ENCODE results near the gene RSKR.
"Not testable (repeated sequence)": the region's sequence is repeated elsewhere in the genome, so short reads cannot be mapped to it uniquely, and the experiment has no call there.

Gene RSKR

DNA sequence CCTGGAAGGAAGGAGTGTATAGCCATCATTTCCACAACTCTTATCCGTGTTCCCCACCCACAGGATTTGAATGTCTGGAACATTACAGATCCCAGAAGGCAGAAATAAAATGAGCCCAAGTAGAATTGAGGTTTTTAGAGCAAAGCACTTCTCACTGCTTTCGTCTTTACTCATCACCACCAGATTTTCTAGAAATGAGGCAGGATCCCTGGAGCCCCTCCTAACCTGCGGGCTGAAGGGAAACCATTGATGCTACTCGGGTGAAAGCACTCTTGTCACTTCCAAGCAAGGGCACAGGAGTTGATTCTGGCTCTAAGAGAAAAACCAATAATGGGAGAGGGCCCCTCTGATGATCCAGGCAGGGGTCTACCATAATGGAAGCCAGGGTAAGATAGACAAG lies 34.5 kb downstream of the RSKR start:
- DNase-seq (ENCODE audit: low read depth in 2 of 3, low spot score in 2 of 3), result no peak

DNA sequence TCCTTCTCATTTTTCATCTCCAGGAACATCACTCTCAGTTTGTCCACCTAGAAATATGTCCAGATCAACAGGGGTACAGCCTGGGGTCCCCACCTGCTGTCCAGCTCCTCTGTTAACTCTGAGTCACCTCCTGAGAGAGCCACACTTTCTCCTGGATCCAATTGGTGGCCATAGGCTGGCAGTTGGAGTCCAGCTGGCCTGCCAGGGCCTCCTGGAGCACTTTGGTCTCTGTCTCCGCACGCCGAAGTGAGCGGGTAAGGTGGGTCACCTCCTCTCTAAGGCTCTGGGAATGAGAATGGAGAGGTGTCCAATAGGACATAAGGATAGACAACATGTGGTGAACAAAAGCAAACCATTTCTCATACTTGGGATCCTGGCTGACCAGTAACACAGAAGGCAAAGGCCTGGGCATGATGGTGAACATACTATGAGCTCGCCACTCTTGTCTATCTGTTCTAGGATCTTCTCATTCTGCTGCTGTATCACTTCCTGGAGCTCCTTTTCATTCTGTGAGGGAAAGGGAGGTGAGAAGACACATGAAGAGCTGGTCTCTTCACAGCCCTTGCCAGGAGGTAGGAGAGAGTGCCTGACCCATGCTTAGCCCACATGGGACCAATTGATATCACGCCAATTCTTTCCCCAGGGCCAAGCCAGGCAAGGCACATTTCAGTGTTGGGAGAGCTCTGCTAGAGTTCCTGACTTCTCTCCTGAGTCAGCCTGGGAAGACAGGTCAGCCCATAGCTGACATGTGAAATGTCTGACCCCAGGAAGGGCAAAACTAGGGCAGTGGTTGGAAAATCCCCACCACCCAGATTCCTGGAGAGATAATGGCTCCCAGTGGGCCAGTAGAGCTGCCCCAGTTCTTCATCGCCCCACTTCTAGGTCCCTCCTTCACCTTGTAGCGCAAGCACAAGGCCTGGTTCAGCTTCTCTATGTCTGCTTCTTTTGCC lies 35.5 kb downstream of the RSKR start:
- DNase-seq (ENCODE audit: low read depth in 2 of 3, low spot score in 2 of 3), result no peak

DNA sequence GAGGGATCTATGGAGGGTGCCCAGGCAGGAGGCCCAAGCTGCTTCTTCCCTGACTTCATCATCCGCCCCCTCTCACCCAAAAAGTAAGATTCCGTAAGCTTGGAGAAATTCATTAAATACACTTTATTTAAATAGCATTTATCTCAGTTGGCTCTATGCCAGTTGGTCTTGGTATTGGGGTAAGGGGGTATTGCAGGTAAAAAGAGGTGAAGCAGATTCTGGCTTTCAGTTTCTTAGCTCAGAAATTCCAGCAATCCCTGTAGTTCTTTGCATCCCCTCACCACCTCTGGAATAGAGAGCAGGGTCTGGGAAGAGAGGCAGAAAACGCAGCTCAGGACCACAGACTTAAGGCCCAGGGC lies 36.5 kb downstream of the RSKR start:
- DNase-seq (ENCODE audit: low read depth in 2 of 3, low spot score in 2 of 3), result no peak

DNA sequence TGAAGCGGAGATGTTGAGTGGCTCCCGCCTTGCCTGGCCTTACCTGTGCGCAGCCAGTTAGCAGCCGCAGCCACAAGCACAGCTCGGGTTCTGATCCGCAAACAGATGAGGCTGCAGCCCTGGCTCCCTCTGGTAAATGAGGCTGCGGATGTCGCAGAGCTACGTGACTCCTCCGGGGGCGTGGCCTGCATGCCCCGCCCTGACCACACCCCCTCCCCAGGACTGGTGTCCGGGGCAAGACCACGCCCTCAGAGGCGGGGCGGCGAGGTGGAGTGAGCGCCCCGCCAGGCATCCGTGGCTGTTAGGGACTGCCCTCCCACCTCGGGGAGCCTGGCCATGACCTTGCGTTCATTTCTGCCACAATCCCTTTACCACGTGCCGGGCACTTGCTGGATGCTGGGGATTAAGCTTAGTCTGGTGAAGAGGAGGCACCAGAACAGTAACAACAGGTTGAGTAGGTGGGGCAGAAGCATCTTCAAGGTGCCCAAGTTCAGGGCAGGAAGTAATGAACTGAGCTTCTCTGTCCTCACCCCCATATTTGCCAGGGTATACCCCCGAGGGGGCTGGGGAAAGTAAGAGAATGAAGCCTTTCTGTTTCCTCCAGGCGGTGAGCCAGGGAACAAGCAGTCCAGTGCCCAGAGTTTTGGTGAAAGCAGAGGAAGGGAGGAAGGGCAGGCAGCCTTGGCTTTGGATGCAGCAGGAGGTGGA lies 37.1 kb downstream of the RSKR start, which contains the start of gene ALDOC:
Gene ALDOC (minus strand): TSS at position 138 of the 708 bp plus-strand sequence. CDS start 1,363 bp downstream, outside the sequence.
- DNase-seq (ENCODE audit: low read depth in 2 of 3, low spot score in 2 of 3), result peak; percentile 90 to 93 (median 90)

DNA sequence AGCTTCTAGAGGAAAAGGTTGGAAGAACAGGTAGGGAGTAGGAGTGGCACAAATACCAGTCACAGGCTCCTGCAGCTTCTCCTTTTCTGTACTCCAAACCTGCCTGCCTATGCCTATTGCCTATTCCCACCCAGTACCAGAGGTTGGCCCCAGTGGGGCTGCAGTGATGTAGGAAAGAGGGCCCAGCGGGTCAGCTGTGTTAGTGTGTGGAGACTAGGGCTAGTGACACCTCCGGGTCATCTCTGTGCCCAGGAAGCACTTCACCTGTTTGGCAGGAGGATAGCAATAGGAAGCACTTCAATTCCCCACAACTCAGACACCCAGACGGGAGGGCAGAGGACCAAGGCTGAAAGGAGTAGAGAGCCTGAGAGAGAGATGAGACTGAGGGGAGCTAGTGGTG lies 38.0 kb downstream of the RSKR start:
- not testable (repeated sequence) for DNase-seq (ENCODE audit: low read depth in 2 of 3, low spot score in 2 of 3)

DNA sequence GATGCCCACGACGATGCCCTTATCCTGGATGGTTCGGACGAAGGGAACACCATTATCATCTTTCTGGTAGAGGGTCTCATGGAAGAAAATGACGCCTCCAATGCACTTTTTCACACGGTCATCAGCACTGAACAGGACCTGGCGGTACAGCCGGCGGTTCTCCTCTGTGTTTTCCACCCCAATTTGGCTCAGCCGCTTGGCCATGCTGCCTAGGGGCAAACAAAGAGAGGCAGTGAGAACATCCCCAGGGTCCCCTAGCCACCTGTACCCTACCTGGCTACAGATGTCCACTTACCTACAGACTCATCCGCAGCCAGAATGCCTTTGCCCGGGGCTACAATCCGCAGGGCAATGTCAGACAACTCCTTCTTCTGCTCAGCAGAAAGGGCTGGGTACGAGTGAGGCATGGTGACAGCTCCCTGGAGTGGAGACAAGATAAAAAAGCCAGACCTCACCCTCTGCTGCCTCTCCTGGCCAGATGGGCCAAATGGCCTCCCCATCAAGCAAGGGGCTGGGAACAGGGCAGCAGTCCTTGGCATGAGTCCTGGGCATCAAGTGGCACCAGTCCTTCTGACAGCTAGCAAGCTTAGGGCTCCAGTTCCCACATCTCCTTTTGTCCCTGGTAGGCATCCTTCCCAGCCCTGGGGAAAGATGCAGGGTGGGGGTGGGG lies 38.7 kb downstream of the RSKR start:
- DNase-seq (ENCODE audit: low read depth in 2 of 3, low spot score in 2 of 3), result no peak

DNA sequence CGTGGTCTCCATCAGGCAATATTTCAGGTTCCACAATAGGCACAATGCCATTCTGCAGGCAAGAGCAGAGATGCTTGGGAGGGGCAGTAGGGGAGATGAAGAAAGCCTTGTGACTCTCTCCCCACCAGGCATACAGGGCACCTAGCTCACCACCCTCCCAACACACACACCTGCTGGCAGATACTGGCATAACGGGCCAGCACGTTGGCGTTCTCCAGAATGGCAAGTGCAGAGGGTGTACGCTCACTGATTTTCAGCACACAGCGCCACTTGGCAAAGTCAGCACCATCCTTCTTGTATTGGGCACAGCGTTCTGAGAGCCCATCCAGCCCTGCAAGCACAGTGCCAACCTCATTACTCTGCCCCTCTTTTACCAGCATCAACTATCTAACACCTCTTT lies 39.5 kb downstream of the RSKR start:
- no peak for DNase-seq (ENCODE audit: low read depth in 2 of 3, low spot score in 2 of 3)

DNA sequence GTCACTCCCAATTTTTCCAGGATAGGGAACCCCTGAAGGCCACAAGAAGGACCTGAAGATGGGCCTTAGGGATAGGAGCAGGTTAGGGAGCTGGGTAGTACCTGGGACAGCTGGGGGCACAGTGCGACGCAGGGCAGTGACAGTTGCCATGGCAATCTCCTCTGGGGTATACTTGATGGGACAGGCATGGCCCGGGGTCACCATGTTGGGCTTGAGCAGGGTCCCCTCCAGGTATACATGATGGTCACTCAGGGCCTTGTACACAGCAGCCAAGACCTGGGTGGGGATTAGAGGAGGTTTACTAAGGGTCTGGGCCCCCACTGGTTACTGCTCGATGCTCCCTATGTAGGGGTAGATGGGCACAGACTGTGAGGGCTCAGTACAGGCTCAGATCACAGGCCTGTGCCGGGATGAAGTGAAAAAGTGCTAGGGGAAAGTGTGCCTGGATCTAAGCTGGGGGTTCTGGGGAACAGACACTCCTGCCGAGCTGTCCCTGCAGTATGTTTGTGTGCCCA lies 40.0 kb downstream of the RSKR start:
- DNase-seq (ENCODE audit: low read depth in 2 of 3, low spot score in 2 of 3), result no peak

DNA sequence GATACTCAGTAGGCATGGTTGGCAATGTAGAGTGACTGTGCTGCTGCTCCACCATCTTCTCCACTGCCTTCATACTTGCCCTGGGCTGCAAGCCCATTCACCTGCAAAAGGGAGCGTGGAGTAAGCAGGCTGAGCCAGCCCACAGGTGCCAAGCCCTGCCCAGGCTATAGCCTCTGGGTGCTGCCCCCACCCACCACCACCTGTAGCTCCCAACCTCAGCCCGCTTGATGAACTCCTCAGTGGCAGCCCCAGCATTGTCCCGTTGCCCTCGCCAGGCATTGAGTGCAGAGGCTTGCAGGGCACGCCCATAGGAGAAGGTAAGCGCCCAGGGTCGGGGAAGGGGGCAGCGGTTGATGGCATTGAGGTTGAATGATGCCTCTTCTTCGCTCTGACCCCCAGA lies 40.5 kb downstream of the RSKR start:
- no peak for DNase-seq (ENCODE audit: low read depth in 2 of 3, low spot score in 2 of 3)

DNA sequence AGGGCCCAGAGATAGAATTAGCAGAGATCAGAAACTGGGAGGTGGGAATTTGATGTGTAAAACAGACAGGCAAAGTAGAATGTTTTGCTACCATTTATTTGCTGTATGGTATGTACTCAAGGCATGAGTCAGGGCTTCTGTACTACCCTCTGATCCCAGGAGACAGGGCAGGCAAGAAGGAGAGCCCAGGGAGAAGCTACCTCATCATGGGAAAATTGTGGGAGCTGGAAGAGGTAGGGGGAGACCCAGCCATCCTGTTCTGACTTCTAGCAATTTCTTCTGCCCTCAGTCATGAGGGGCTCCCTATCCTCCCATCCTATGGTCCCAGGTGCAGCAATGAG lies 41.0 kb downstream of the RSKR start:
- no peak for DNase-seq (ENCODE audit: low read depth in 2 of 3, low spot score in 2 of 3)

DNA sequence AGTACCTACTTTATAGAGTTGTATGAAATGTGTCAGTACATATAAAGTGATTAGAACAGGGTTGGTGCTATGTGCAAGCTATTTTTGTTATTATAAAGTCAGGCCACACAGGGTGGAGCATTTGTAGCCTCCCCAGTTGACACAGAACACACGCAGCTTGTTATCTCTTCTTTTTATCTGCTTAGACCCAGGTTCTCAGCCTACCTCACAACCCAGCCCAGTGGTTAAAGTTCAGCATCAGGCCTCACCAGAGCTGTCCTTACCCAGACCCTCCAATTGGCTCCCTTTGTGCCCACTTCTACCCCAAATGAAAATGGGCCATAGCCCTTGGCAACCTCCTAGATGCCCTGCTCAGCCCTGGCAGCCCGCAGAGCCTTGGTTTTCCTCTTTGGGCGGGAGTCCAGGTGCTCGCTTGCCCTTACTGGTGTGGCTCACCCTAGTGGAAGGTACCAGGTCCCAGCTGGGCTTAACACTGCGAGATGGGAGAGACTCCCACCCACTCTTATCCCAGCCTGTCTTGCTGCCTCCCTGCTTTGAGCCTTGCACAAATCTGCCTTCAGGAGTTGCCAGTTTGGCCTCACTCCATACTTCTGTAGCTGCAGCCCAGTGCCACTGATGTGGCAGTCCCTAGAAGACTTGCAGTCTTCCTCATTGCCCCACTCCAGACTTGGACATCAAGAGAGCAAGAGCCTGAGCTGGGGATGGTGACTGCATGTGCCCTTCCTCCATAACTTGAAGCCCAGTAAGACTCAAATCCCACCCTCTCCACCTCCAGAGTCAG lies 41.5 kb downstream of the RSKR start:
- DNase-seq (ENCODE audit: low read depth in 2 of 3, low spot score in 2 of 3), result no peak

DNA sequence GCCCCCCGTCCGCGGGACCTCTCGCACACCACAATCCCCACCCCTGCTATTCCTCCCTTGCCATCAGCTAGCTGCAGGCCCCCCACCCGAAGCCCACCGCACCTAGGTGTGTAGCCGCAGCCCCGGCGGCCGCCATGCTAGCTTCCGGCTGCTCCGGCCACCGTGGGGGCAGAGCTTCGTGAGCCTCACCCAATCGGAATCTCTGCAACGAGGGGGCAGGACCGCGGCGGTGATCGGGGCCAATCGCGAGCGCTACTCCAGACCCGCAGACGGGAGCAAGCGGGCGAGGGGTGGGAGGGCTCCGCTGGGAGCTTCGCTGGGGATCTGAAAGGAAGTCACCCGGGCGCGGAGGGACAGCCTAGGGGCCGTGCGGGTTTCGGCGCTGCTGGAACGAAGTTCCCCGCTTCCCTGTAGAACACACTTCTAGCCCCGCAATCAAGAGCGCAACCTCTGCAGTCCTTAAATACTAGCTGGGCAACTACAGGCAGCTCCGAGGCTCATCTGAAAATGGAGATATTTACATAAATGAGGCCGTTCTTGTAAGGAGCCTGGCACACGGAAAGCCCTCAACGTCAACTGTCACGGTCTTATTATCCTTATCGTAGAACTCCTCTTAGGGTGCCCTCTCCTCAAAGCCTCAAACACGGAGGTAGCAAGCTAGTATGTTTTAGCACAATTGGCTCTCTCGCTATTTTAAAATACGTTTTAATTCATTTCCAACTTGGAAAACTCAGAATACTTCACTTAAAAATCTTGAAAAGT lies 42.4 kb downstream of the RSKR start, which contains the start of gene PIGS:
Gene PIGS (minus strand): TSS at position 164 of the 762 bp plus-strand sequence. CDS start 28 bp downstream, at position 136.
- peak; percentile 68 to 86 (median 80) for DNase-seq (ENCODE audit: low read depth in 2 of 3, low spot score in 2 of 3)

DNA sequence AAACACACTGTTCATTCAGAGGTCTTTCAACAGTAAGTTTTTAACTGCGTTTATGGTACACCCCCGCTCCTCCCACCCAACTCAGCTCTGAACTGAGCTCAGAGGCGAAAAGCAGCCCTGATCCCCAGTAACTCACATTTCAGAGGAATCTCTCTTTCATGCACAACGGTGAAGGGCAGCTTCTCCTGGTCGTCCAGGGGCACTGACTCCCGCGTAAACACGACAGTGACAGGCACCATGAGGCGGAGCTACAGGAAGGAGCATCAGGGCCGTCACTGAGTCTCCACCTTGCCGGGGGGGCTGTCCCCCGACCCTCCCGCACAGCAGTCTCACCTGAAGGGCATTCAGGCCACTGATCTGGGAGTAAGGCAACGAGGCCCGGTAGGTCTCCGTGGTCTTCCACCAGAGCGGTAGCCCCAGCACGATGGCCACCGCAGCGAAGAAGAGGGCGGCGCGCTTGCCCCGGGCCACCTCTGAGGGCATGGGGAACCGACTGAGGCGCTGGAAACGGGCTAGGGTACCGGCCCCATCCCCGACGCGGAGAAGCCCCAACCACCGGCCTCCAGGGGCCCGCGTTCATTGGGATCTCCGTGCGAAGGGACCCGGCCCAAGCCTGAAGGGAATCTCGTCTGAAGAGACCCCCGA lies 43.1 kb downstream of the RSKR start:
- peak in 1 of 3 experiments; percentile 23 for DNase-seq (ENCODE audit: low read depth in 2 of 3, low spot score in 2 of 3)

DNA sequence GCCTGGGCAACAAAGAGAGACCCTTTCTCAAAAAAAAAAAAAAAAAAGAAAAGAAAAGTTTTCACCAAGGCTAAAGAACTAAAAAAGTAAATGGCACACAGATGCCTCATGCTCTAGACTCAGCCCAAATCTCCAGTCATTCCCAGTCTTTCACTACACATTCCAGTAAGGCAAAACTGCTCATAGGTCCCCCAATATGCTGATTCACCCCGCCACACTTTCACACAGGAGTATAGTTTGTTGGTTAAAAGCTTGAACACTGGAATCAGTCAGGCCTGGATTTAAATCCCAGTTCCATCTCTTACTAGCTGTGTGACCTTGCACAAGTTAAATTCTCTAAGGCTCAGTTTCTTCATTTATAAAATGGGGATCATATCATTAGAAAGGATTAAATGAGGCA lies 44.5 kb downstream of the RSKR start:
- DNase-seq (ENCODE audit: low read depth in 2 of 3, low spot score in 2 of 3), result no peak

DNA sequence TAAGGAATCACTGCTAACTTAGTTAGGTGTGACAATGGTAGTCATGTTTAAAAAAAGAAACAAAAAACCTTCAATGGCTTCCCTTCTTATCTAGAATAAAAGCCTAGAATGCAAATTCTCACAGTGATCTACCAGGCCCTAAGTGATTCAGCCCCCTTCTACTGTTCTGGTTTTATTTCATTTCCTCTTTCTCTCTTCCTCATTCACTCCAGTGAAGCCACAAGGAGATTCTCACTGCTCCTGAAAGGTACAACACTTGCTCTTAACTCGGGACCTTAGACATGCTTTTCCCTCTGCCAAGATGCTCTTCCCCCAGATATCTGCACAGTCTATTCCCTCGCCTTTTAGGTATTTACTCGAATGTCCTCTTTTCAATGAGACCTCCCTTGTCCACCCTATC lies 46.4 kb downstream of the RSKR start:
- no peak for DNase-seq (ENCODE audit: low read depth in 2 of 3, low spot score in 2 of 3)

DNA sequence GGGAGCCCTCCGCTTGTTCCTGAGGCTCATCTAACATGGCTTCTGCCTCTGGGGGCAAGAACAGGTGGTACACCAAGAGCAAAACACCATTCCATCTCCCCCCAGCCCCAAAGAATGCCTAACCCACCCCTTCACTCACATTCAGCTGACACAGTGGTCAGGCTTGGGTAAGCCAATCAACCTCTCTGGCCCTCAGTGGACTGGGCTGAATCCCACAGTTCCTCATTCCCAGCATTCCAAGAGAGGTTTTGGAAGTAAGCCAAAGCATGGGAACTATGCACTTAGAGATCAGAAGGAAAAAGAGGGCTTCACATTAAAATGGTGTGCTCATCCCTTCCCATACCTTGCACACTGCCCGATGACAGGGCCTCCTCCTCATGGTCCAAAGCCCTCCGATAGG lies 50.5 kb downstream of the RSKR start:
- no peak for DNase-seq (ENCODE audit: low read depth in 2 of 3, low spot score in 2 of 3)
